Esophagus squamous epithelium (tissue), 5 donors: ENCODE data around the gene CDK18. TPM values are rescaled to one million over a fixed set of nuclear protein-coding genes. Genes with fewer than 3 reads are reported as not detected.

Experiments used
- DNase-seq: peaks from one replicate; lab custom pipeline; 2025; lab: John Stamatoyannopoulos, UW
- H3K27ac ChIP-seq, 4 donors: fragments of 200-600 bp; sonication (generic); one replicate each; pipeline ENCODE4 v1.5.1; 2016 to 2019; ENCODE audit warnings: mild to moderate bottlenecking in 1 of 4
- H3K27me3 ChIP-seq, 4 donors: fragments of 200-600 bp; sonication (generic); 1 replicate in 3 of 4; 2 replicates in 1 of 4; pipeline versions ENCODE4 v1.5.1 to v1.6.0; 2017 to 2021; ENCODE audit warnings: antibody characterized with exemption in 1 of 4
- H3K36me3 ChIP-seq, 3 donors: fragments of 200-600 bp; sonication (generic); one replicate each; pipeline ENCODE4 v1.5.1; 2016 to 2019
- H3K4me1 ChIP-seq, 3 donors: fragments of 200-600 bp; sonication (generic); one replicate each; pipeline ENCODE4 v1.5.1; 2017 to 2019
- H3K4me3 ChIP-seq, 4 donors: fragments of 200-600 bp; sonication (generic); 1 replicate in 3 of 4; 2 replicates in 1 of 4; pipeline ENCODE4 v1.5.1; 2016 to 2019; ENCODE audit warnings: mild to moderate bottlenecking in 2 of 4, moderate library complexity in 1 of 4
- H3K9me3 ChIP-seq, 3 donors: fragments of 200-600 bp; sonication (generic); one replicate each; pipeline ENCODE4 v1.5.1; 2016 to 2019
- CTCF ChIP-seq, 6 experiments: fragments of 450-650 bp in 4 of 6; fragments of 200-600 bp in 2 of 6; sonication (generic) in 2 of 6; IDR thresholded peaks; one replicate each; pipeline ENCODE4 v1.5.1; 2016 to 2019; ENCODE audit warnings: antibody characterized with exemption in 6 of 6, mild to moderate bottlenecking in 4 of 6, moderate library complexity in 4 of 6
- POLR2A ChIP-seq, 4 donors: fragments of 450-650 bp; IDR thresholded peaks; one replicate each; pipeline ENCODE4 v1.6.1; 2017; ENCODE audit warnings: antibody characterized with exemption in 4 of 4, mild to moderate bottlenecking in 4 of 4, moderate library complexity in 3 of 4
- WGBS, 2 donors: methylation state at CpG; one replicate each; pipeline ENCODE4 v1.1.5; 2018; 5-methylcytosine and 5-hydroxymethylcytosine counted together
- intact Hi-C: fragments of 100-400 bp; cut with DNase I; formaldehyde crosslinking; loops from one replicate; pipeline ENCODE4 v1.15.0; 2022
- total RNA-seq, 4 donors: library from RNA; depleted of rRNA; stranded (reverse); fragments of >200 nt; gene quantifications; one replicate each; pipeline ENCODE4 v1.1.0, GENCODE V29; 2016
- donor health status: DM: yes; HTN: yes; CAD: no.

Gene CDK18
- total RNA-seq, 4 donors from 2014 or later = 2.5 to 10.7 (median 6.3) TPM

DNA sequence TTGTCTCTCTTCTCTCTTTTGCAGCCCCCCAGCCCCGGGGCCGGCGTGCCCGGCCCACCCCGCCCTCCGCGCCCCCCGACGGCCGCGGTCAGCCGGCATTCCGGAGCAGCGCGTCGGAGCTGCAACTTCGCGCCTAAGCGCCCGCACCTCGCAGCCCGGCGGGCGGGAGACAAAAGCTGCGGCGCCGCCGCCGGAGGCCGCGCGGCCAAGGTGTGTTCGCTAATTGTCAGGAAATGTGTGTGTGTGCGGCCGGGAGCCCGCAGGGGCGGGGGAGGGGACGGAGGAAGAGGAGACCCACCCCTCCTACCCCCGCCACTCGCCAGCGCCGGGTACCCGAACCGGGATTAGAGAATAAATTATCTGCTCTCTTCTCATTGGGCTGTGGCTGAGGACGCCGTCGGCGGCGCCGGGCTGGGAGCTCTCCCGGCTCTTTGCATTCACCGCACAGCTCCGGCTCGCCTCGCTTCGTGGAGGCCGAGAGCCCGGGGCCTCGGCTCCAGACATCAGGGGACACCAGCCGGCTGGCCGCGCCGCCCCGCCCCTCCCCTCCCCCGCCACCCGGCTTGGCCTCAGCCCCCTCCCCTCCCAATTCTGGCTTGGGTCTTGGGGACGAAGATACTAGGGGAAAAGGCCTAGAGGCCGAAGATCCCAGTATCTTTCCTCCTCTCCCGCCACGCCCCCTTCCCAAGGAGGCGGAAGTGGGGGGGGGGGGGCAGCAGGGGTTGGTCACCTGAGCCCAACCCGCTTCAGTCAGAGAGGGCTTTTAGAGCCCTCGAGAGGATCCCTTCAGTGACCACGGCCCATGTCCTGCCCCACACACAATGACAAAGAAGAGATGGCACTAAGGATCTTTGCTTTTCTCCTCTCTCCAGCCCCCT lies 47.4 kb upstream of the CDK18 start:
- Histone ChIP-seq H3K27me3 (peaks cover 24 to 99% (median 33%) of the 10 kb centered on the region in 4 donors), H3K27ac (no peak overlapping the region), H3K9me3 (no peaks in the 10 kb centered on the region), H3K4me1 (peaks cover 18 to 27% (median 19%) of the 10 kb centered on the region in 3 donors), H3K36me3 (no peaks in the 10 kb centered on the region), H3K4me3 (peak overlapping the region in 2 of 4 donors; percentile 33 to 57)
- intact Hi-C loops = no loop called here
- no peak for DNase-seq
- WGBS, 2 donors = 6 to 29% methylated on average over 3 to 6 of the region's 74 CpGs
- TF ChIP-seq CTCF (IDR thresholded peaks at IDR 0.05) (no peak), POLR2A (IDR thresholded peaks at IDR 0.05) (no peak)

GRCh38 chr1:205458777-205459566 lies 45.5 kb upstream of the CDK18 start:
- peaks cover 18 to 27% (median 19%) of the 10 kb centered on the region in 3 donors for H3K4me1 ChIP-seq
- intact Hi-C loops = no loop called here
- peaks cover 22 to 99% (median 30%) of the 10 kb centered on the region in 4 donors for H3K27me3 ChIP-seq
- no peak for TF ChIP-seq POLR2A (IDR thresholded peaks at IDR 0.05)
- TF ChIP-seq CTCF (IDR thresholded peaks at IDR 0.05) = no peak
- no peak overlapping the region for H3K27ac ChIP-seq
- no peak for DNase-seq
- H3K36me3 ChIP-seq = no peaks in the 10 kb centered on the region
- WGBS, 2 donors = 43 to 47% methylated on average over 6 of the region's 6 CpGs
- no peaks in the 10 kb centered on the region for H3K9me3 ChIP-seq
- H3K4me3 ChIP-seq = no peak overlapping the region

GRCh38 chr1:205465392-205465791 lies 39.1 kb upstream of the CDK18 start:
- intact Hi-C loops = no loop called here
- DNase-seq = no peak
- Histone ChIP-seq H3K27ac (no peak overlapping the region), H3K9me3 (no peaks in the 10 kb centered on the region), H3K4me1 (no peaks in the 10 kb centered on the region), H3K4me3 (no peak overlapping the region), H3K36me3 (no peaks in the 10 kb centered on the region), H3K27me3 (peaks cover 0 to 98% (median 2%) of the 10 kb centered on the region in 4 donors)
- no peak for TF ChIP-seq POLR2A (IDR thresholded peaks at IDR 0.05)
- no peak for TF ChIP-seq CTCF (IDR thresholded peaks at IDR 0.05)
- 82 to 89% methylated on average over 2 of the region's 2 CpGs for WGBS, 2 donors

DNA sequence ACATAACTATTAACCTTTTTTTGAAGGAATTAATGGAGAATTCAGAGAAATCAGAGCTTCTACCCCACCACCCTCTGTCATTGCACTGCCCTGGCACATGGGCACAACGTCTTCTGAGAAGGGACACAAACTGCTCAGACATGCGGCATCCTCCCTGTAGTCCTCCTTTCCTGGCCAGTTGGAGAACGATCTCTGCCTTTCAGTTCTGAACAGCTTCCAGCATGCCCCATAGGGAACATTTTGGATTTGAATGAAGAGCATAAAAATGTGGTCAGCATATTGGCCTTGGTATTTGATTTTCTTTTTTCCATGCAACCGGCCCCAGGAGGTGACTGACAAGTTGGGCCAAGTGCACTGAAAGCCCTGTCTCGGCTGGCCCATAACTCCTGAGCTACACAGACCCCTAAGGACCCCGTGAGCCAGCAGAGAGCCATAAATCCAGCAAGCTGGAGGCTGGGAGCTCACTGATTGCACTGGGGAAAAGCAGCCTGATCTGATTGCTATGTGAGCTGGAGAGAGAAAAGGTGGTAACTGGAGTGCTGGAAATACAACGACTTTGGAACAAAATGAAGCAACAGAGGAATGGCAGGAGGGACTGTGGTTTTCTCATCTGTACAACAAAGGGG lies 37.8 kb upstream of the CDK18 start:
- intact Hi-C loops = no loop called here
- no peaks in the 10 kb centered on the region for H3K4me1 ChIP-seq
- TF ChIP-seq POLR2A (IDR thresholded peaks at IDR 0.05) = no peak
- no peak for TF ChIP-seq CTCF (IDR thresholded peaks at IDR 0.05)
- H3K27me3 ChIP-seq = peaks cover 0 to 98% (median 2%) of the 10 kb centered on the region in 4 donors
- WGBS, 2 donors = 53 to 56% methylated on average over 6 to 7 of the region's 7 CpGs
- no peak overlapping the region for H3K4me3 ChIP-seq
- H3K9me3 ChIP-seq = no peaks in the 10 kb centered on the region
- no peak for DNase-seq
- no peak overlapping the region for H3K27ac ChIP-seq
- H3K36me3 ChIP-seq = no peaks in the 10 kb centered on the region
